ENCODE measurements around the gene FLRT2. TPM values are rescaled to one million over a fixed set of nuclear protein-coding genes. Genes with fewer than 3 reads are reported as not detected.

The FLRT2 gene
- total and polyA plus RNA-seq, 9 of the 15 experiments (the other 6 are each of a cell fraction or from before 2014, with no cell fraction given) = 0.02 TPM; not detected in 8

DNA sequence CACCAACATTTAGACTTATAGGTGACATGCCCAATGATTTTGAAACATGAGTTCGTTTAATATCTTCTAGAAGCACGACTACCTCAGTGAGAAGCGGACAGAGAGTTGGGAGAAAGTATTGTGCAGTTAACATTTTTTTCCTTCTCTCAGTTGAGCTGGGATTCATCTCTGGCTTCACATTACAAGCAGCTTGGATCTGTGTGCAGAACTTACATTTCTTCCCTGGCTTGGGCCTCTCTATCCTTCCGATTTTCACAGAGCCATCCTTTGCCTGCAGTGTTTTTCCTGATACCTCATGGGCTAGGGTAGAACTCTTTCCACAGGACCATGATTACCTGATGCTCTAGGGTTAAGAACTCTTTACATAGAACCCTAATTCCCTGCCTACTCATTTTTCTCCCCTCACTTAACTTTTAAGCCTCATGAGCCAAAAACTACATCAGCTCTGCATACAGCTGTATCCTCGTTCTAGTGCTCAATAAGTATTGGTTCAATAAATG is 86.5 kb downstream of the FLRT2 start (continued):
- TF ChIP-seq, protein P1, sequence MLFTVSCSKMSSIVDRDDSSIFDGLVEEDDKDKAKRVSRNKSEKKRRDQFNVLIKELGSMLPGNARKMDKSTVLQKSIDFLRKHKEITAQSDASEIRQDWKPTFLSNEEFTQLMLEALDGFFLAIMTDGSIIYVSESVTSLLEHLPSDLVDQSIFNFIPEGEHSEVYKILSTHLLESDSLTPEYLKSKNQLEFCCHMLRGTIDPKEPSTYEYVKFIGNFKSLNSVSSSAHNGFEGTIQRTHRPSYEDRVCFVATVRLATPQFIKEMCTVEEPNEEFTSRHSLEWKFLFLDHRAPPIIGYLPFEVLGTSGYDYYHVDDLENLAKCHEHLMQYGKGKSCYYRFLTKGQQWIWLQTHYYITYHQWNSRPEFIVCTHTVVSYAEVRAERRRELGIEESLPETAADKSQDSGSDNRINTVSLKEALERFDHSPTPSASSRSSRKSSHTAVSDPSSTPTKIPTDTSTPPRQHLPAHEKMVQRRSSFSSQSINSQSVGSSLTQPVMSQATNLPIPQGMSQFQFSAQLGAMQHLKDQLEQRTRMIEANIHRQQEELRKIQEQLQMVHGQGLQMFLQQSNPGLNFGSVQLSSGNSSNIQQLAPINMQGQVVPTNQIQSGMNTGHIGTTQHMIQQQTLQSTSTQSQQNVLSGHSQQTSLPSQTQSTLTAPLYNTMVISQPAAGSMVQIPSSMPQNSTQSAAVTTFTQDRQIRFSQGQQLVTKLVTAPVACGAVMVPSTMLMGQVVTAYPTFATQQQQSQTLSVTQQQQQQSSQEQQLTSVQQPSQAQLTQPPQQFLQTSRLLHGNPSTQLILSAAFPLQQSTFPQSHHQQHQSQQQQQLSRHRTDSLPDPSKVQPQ (CRISPR knock-in tag; IDR thresholded peaks at IDR 0.05; ENCODE audit: borderline replicate concordance) = no peak
- no peak for TF ChIP-seq ZNF444 (CRISPR knock-in tag; IDR thresholded peaks at IDR 0.05)

DNA sequence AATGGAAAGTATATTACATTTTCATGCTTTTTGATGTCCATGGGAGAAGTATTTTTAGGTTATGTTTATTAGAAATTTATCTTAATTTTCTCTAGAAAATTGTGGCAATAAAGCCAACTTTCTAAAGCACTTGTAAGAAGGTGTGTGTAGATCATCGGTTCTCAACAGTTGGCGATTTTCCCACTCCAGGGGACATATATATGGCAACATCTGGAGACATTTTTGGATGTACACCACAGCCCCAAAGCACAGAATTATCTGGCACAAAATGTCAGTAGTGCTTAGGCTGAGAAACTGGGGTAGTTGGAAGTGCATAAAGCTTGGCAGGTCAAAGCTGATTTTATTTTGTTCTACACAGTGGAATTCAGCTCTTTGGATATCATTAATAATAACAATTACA is 86.9 kb downstream of the FLRT2 start:
- intact Hi-C loops (cut with micrococcal nuclease) = no loop called here

More for the DNA sequence above, 86.9 kb downstream of the FLRT2 start:
- Histone ChIP-seq H3K27me3 (ENCODE audit: control insufficient read depth in 2 of 2, insufficient read depth in 2 of 2, low read length in 2 of 2) (no peaks in the 10 kb centered on the region), H2AFZ (ENCODE audit: low read depth, low read length) (no peak overlapping the region), H3K9ac (ENCODE audit: insufficient read depth in 1 of 2, low read depth in 2 of 2, low read length in 2 of 2) (no peak overlapping the region), H3K79me2 (ENCODE audit: control insufficient read depth, insufficient read depth, low read length) (no peaks in the 10 kb centered on the region), H3K4me1 (replicated peaks in 1 of 2; ENCODE audit: control insufficient read depth in 2 of 2, insufficient read depth in 2 of 2, low read length in 2 of 2) (no peaks in the 10 kb centered on the region), H3K36me3 (ENCODE audit: control insufficient read depth, insufficient read depth, low read length) (no peaks in the 10 kb centered on the region), H3K4me2 (ENCODE audit: insufficient read depth, low read length) (no peak overlapping the region), H3K4me3 (no peak overlapping the region), H3K9me1 (ENCODE audit: control insufficient read depth, insufficient read depth, low read length) (no peaks in the 10 kb centered on the region), H3K27ac (ENCODE audit: extremely low read depth, low read depth, low read length) (no peak overlapping the region), H3K9me3 (replicated peaks; ENCODE audit: control insufficient read depth, insufficient read depth, low read depth, low read length) (no peaks in the 10 kb centered on the region), H4K20me1 (replicated peaks; ENCODE audit: control insufficient read depth, insufficient read depth, low read length) (no peaks in the 10 kb centered on the region)
- WGBS (ENCODE audit: insufficient coverage, low coverage, missing lambda C conversion rate) = 0% methylated on average over 2 of the region's 2 CpGs
- TF ChIP-seq, protein P2, sequence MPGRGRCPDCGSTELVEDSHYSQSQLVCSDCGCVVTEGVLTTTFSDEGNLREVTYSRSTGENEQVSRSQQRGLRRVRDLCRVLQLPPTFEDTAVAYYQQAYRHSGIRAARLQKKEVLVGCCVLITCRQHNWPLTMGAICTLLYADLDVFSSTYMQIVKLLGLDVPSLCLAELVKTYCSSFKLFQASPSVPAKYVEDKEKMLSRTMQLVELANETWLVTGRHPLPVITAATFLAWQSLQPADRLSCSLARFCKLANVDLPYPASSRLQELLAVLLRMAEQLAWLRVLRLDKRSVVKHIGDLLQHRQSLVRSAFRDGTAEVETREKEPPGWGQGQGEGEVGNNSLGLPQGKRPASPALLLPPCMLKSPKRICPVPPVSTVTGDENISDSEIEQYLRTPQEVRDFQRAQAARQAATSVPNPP (IDR thresholded peaks at IDR 0.05; ENCODE audit: borderline replicate concordance, insufficient read depth, insufficient read length) = no peak
- TF ChIP-seq EGR1 (conservative IDR thresholded peaks at IDR 0.05) (no peak), ZSCAN29 (IDR thresholded peaks at IDR 0.05) (no peak), FOXA1 (IDR thresholded peaks at IDR 0.05; ENCODE audit: borderline replicate concordance) (no peak), MCM2 (IDR thresholded peaks at IDR 0.05; ENCODE audit: low read depth) (no peak), ZNF175 (CRISPR knock-in tag; IDR thresholded peaks at IDR 0.05; ENCODE audit: low read depth) (no peak), GATAD2A (IDR thresholded peaks at IDR 0.05) (no peak), ZNF695 (CRISPR knock-in tag; IDR thresholded peaks at IDR 0.05) (no peak)
- TF ChIP-seq, protein P3, sequence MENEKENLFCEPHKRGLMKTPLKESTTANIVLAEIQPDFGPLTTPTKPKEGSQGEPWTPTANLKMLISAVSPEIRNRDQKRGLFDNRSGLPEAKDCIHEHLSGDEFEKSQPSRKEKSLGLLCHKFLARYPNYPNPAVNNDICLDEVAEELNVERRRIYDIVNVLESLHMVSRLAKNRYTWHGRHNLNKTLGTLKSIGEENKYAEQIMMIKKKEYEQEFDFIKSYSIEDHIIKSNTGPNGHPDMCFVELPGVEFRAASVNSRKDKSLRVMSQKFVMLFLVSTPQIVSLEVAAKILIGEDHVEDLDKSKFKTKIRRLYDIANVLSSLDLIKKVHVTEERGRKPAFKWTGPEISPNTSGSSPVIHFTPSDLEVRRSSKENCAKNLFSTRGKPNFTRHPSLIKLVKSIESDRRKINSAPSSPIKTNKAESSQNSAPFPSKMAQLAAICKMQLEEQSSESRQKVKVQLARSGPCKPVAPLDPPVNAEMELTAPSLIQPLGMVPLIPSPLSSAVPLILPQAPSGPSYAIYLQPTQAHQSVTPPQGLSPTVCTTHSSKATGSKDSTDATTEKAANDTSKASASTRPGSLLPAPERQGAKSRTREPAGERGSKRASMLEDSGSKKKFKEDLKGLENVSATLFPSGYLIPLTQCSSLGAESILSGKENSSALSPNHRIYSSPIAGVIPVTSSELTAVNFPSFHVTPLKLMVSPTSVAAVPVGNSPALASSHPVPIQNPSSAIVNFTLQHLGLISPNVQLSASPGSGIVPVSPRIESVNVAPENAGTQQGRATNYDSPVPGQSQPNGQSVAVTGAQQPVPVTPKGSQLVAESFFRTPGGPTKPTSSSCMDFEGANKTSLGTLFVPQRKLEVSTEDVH (IDR thresholded peaks at IDR 0.05; ENCODE audit: low read depth, partially characterized antibody) = no peak
- TF ChIP-seq, protein P4, sequence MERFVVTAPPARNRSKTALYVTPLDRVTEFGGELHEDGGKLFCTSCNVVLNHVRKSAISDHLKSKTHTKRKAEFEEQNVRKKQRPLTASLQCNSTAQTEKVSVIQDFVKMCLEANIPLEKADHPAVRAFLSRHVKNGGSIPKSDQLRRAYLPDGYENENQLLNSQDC (CRISPR knock-in tag; IDR thresholded peaks at IDR 0.05) = no peak
- ChIA-PET POLR2A (no interaction called here), CTCF (ENCODE audit: low intra/inter-chr PET ratio) (no interaction called here)
- ATAC-seq = no peak
- no peak for DNase-seq (ENCODE audit: extremely low read depth in 1 of 4, low spot score in 3 of 4)
- in situ Hi-C loops (cut with MboI) = no loop called here
- no TSS peak for BruUV-seq (replicated peaks)
- no peak for FAIRE-seq

Data from K562 (cell line).